HEK293 (cell line): ENCODE results near the gene CACNA1C.

Experiments used
- CTCF ChIA-PET: fragments of 350-600 bp; formaldehyde crosslinking; extraction: SDS; loops from one replicate; lab custom pipeline; 2021; ENCODE audit warnings: antibody characterized with exemption; lab: Yijun Ruan, JAX
- POLR2A ChIA-PET: fragments of 300-600 bp; formaldehyde crosslinking; extraction: SDS; loops from one replicate; lab custom pipeline; 2020; ENCODE audit warnings: antibody characterized with exemption, inconsistent platforms; lab: Yijun Ruan, JAX
- H3K27ac ChIP-seq: fragments of 200-500 bp; sonication (Bioruptor generic); 2 replicates; pipeline ENCODE4 v1.5.1; 2014; ENCODE audit warnings: low read depth, low read length, control low read depth, inconsistent platforms; ENCODE audit errors: extremely low read depth
- H3K36me3 ChIP-seq, 2 experiments: fragments of 200-500 bp in 1 of 2; sonication (Bioruptor generic) in 1 of 2; 1 replicate in 1 of 2; 2 replicates in 1 of 2; pipeline ENCODE4 v1.5.1; 2014 to 2017; ENCODE audit warnings: inconsistent platforms in 2 of 2, low read length in 2 of 2; ENCODE audit not compliant: control insufficient read depth in 2 of 2, insufficient read depth in 1 of 2
- H3K4me1 ChIP-seq: fragments of 200-500 bp; sonication (Bioruptor generic); 2 replicates; pipeline ENCODE4 v1.5.1; 2014; ENCODE audit warnings: mild to moderate bottlenecking, low read length, inconsistent platforms; ENCODE audit not compliant: control insufficient read depth, insufficient read depth
- H3K4me3 ChIP-seq: 2 replicates; pipeline ENCODE4 v1.5.1; 2011; ENCODE audit warnings: low read depth, mild to moderate bottlenecking, control low read depth, low read length, moderate library complexity
- H3K9me3 ChIP-seq: fragments of 200-500 bp; sonication (Bioruptor generic); 2 replicates; pipeline ENCODE4 v1.5.1; 2014; ENCODE audit warnings: low read depth, low read length, inconsistent platforms; ENCODE audit not compliant: control insufficient read depth, insufficient read depth
- BCL6B ChIP-seq: fragments of 450-650 bp; formaldehyde crosslinking; IDR thresholded peaks from 2 replicates; pipeline ENCODE4 v1.5.1; 2017; ENCODE audit warnings: missing biosample characterization, missing genetic modification characterization
- INSM2 ChIP-seq: fragments of 450-650 bp; formaldehyde crosslinking; IDR thresholded peaks from 2 replicates; pipeline ENCODE4 v1.5.1; 2016; ENCODE audit warnings: missing biosample characterization, missing genetic modification characterization
- KLF1 ChIP-seq: fragments of 450-650 bp; formaldehyde crosslinking; IDR thresholded peaks from 2 replicates; pipeline ENCODE4 v1.5.1; 2016; ENCODE audit warnings: missing biosample characterization, missing genetic modification characterization
- KLF10 ChIP-seq: fragments of 450-650 bp; IDR thresholded peaks from 2 replicates; pipeline ENCODE4 v1.5.1; 2018; ENCODE audit warnings: missing biosample characterization, mild to moderate bottlenecking, missing genetic modification characterization
- KLF8 ChIP-seq: fragments of 450-650 bp; formaldehyde crosslinking; IDR thresholded peaks from 2 replicates; pipeline ENCODE4 v1.5.1; 2016; ENCODE audit warnings: missing biosample characterization, missing genetic modification characterization
- KLF9 ChIP-seq: fragments of 450-650 bp; formaldehyde crosslinking; IDR thresholded peaks from 2 replicates; pipeline ENCODE4 v1.5.1; 2016; ENCODE audit warnings: missing biosample characterization, missing genetic modification characterization, low read depth
- MYNN ChIP-seq: fragments of 450-650 bp; formaldehyde crosslinking; IDR thresholded peaks from 2 replicates; pipeline ENCODE4 v1.5.1; 2016; ENCODE audit warnings: missing biosample characterization, missing genetic modification characterization, borderline replicate concordance
- PATZ1 ChIP-seq: fragments of 450-650 bp; formaldehyde crosslinking; IDR thresholded peaks from 2 replicates; pipeline ENCODE4 v1.5.1; 2016; ENCODE audit warnings: missing biosample characterization, missing genetic modification characterization
- SP2 ChIP-seq: fragments of 450-650 bp; formaldehyde crosslinking; IDR thresholded peaks from 2 replicates; pipeline ENCODE4 v1.5.1; 2016; ENCODE audit warnings: missing biosample characterization, missing genetic modification characterization
- ZBTB20 ChIP-seq: fragments of 450-650 bp; formaldehyde crosslinking; IDR thresholded peaks from 2 replicates; pipeline ENCODE4 v1.5.1; 2016; ENCODE audit warnings: missing biosample characterization, missing genetic modification characterization
- ZBTB48 ChIP-seq: fragments of 450-650 bp; formaldehyde crosslinking; IDR thresholded peaks from 2 replicates; pipeline ENCODE4 v1.5.1; 2016; ENCODE audit warnings: missing biosample characterization, missing genetic modification characterization
- ZBTB7A ChIP-seq: fragments of 450-650 bp; formaldehyde crosslinking; IDR thresholded peaks from 2 replicates; pipeline ENCODE4 v1.5.1; 2016; ENCODE audit warnings: low read depth, missing biosample characterization, missing genetic modification characterization
- ZNF174 ChIP-seq: fragments of 450-650 bp; formaldehyde crosslinking; IDR thresholded peaks from 2 replicates; pipeline ENCODE4 v1.5.0; 2017; ENCODE audit warnings: missing biosample characterization, mild to moderate bottlenecking, missing genetic modification characterization
- ZNF2 ChIP-seq: fragments of 450-650 bp; formaldehyde crosslinking; IDR thresholded peaks from 2 replicates; pipeline ENCODE4 v1.5.1; 2016; ENCODE audit warnings: missing biosample characterization, missing genetic modification characterization
- ZNF202 ChIP-seq: fragments of 450-650 bp; formaldehyde crosslinking; IDR thresholded peaks from 2 replicates; pipeline ENCODE4 v1.5.1; 2016; ENCODE audit warnings: missing biosample characterization, missing genetic modification characterization, borderline replicate concordance
- ZNF311 ChIP-seq: fragments of 450-650 bp; formaldehyde crosslinking; IDR thresholded peaks from 2 replicates; pipeline ENCODE4 v1.5.1; 2017; ENCODE audit warnings: missing biosample characterization, missing genetic modification characterization, borderline replicate concordance
- ZNF423 ChIP-seq: fragments of 450-650 bp; formaldehyde crosslinking; IDR thresholded peaks from 2 replicates; pipeline ENCODE4 v1.5.1; 2016; ENCODE audit warnings: missing biosample characterization, missing genetic modification characterization
- ZNF473 ChIP-seq: fragments of 450-650 bp; formaldehyde crosslinking; IDR thresholded peaks from 2 replicates; pipeline ENCODE4 v1.5.1; 2017; ENCODE audit warnings: missing biosample characterization, missing genetic modification characterization
- ZNF513 ChIP-seq: fragments of 450-650 bp; IDR thresholded peaks from 2 replicates; pipeline ENCODE4 v1.5.1; 2018; ENCODE audit warnings: missing biosample characterization, missing genetic modification characterization
- ZNF580 ChIP-seq: fragments of 450-650 bp; formaldehyde crosslinking; IDR thresholded peaks from 2 replicates; pipeline ENCODE4 v1.5.1; 2016; ENCODE audit warnings: missing biosample characterization, missing genetic modification characterization
- ZNF623 ChIP-seq: fragments of 450-650 bp; formaldehyde crosslinking; IDR thresholded peaks from 2 replicates; pipeline ENCODE4 v1.5.1; 2016; ENCODE audit warnings: missing biosample characterization, missing genetic modification characterization
- ZNF664 ChIP-seq: fragments of 450-650 bp; formaldehyde crosslinking; IDR thresholded peaks from 2 replicates; pipeline ENCODE4 v1.5.1; 2016; ENCODE audit warnings: missing biosample characterization, missing genetic modification characterization
- ZSCAN18 ChIP-seq: fragments of 450-650 bp; formaldehyde crosslinking; IDR thresholded peaks from 2 replicates; pipeline ENCODE4 v1.5.1; 2016; ENCODE audit warnings: missing biosample characterization, missing genetic modification characterization
- ZSCAN30 ChIP-seq: fragments of 450-650 bp; IDR thresholded peaks from 2 replicates; pipeline ENCODE4 v1.5.1; 2018; ENCODE audit warnings: missing biosample characterization, mild to moderate bottlenecking, missing genetic modification characterization, moderate library complexity

Gene CACNA1C

GRCh38 chr12:2101359-2101758, 48.6 kb downstream of the CACNA1C start (continued):
- TF ChIP-seq ZNF623 (tag by site-specific recombination) (no peak), ZNF311 (tag by site-specific recombination) (no peak), KLF8 (no peak), ZBTB20 (tag by site-specific recombination) (no peak), ZSCAN18 (no peak)

- Histone ChIP-seq H3K4me3 (no peak overlapping the region), H3K36me3 (no peaks in the 10 kb centered on the region), H3K27ac (no peak overlapping the region), H3K4me1 (no peaks in the 10 kb centered on the region), H3K9me3 (no peaks in the 10 kb centered on the region)
- CTCF ChIA-PET: no interaction called here
- TF ChIP-seq ZNF513 (tag by site-specific recombination): no peak
- TF ChIP-seq KLF10 (tag by site-specific recombination): no peak
- no peak for TF ChIP-seq PATZ1 (tag by site-specific recombination)
- no peak for TF ChIP-seq SP2 (tag by site-specific recombination)
- no peak for TF ChIP-seq ZNF2 (tag by site-specific recombination)
- TF ChIP-seq ZSCAN18: no peak
- TF ChIP-seq ZNF580 (tag by site-specific recombination): no peak
- TF ChIP-seq KLF9 (tag by site-specific recombination): no peak
- no peak for TF ChIP-seq ZNF473 (tag by site-specific recombination)
- no peak for TF ChIP-seq INSM2 (tag by site-specific recombination)
- no peak for TF ChIP-seq BCL6B
- no peak for TF ChIP-seq ZBTB7A (tag by site-specific recombination)
- no peak for TF ChIP-seq ZBTB48 (tag by site-specific recombination)
- TF ChIP-seq KLF1 (tag by site-specific recombination): no peak
- no peak for TF ChIP-seq ZNF174 (tag by site-specific recombination)
- TF ChIP-seq ZNF423 (tag by site-specific recombination): no peak
- no peak for TF ChIP-seq ZNF664
- TF ChIP-seq ZNF202 (tag by site-specific recombination): no peak
- TF ChIP-seq MYNN (tag by site-specific recombination): no peak
- no peak for TF ChIP-seq ZSCAN30 (tag by site-specific recombination)
- POLR2A ChIA-PET: no interaction called here
These were observed 49.0 kb downstream of the CACNA1C start for GRCh38 chr12:2101771-2102170.
